ENCODE data around the gene CNTLN.
A peak's percentile ranks its signal among the peaks of the same experiment; 100 is the strongest.

DNA sequence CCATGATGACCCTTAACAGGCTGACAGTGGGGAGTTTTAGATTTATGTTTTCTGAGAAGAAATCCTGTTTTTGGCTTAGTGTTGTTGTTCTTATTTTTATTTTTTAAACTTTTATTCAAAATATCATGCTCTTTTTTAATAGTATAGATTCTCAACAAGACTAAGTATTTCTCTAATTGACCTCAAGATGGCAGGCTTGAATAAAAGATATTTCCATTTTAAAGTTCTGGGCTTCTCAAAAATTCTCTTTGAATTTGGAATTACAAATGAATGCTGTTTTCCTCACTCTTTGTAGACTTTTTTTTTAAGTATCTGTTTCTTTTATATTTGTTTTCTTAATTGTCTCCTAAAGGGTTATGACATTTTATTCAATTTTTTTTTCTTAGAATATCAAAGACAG lies 394.0 kb downstream of the CNTLN start:
- no peak for TF ChIP-seq POLR2A (IDR thresholded peaks at IDR 0.05; ENCODE audit: low read length)
- TF ChIP-seq, protein P1, sequence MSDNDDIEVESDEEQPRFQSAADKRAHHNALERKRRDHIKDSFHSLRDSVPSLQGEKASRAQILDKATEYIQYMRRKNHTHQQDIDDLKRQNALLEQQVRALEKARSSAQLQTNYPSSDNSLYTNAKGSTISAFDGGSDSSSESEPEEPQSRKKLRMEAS (IDR thresholded peaks at IDR 0.05), result no peak
- no peak for TF ChIP-seq BHLHE40 (IDR thresholded peaks at IDR 0.05; ENCODE audit: low read depth, low read length)
- TF ChIP-seq, protein P2, sequence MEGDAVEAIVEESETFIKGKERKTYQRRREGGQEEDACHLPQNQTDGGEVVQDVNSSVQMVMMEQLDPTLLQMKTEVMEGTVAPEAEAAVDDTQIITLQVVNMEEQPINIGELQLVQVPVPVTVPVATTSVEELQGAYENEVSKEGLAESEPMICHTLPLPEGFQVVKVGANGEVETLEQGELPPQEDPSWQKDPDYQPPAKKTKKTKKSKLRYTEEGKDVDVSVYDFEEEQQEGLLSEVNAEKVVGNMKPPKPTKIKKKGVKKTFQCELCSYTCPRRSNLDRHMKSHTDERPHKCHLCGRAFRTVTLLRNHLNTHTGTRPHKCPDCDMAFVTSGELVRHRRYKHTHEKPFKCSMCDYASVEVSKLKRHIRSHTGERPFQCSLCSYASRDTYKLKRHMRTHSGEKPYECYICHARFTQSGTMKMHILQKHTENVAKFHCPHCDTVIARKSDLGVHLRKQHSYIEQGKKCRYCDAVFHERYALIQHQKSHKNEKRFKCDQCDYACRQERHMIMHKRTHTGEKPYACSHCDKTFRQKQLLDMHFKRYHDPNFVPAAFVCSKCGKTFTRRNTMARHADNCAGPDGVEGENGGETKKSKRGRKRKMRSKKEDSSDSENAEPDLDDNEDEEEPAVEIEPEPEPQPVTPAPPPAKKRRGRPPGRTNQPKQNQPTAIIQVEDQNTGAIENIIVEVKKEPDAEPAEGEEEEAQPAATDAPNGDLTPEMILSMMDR (IDR thresholded peaks at IDR 0.05), result peak; percentile 48
- TF ChIP-seq NPAS2 (CRISPR knock-in tag; IDR thresholded peaks at IDR 0.05; ENCODE audit: borderline replicate concordance), result no peak
- TF ChIP-seq HOXA7 (CRISPR knock-in tag; IDR thresholded peaks at IDR 0.05), result no peak
